Activated CD8-positive, alpha-beta memory T cell treated with anti-CD3 and anti-CD28 coated beads, Interleukin-2, amount 50 U/mL, for 24 hours (primary cell): ENCODE data around the gene RNF128.
"Not testable (repeated sequence)": the region's sequence is repeated elsewhere in the genome, so short reads cannot be mapped to it uniquely, and the experiment has no call there.

Source experiments
- DNase-seq: peaks from one replicate; pipeline ENCODE4 v3.0.0-alpha.2; 2020; ENCODE audit errors: extremely low read depth

The RNF128 gene

DNA sequence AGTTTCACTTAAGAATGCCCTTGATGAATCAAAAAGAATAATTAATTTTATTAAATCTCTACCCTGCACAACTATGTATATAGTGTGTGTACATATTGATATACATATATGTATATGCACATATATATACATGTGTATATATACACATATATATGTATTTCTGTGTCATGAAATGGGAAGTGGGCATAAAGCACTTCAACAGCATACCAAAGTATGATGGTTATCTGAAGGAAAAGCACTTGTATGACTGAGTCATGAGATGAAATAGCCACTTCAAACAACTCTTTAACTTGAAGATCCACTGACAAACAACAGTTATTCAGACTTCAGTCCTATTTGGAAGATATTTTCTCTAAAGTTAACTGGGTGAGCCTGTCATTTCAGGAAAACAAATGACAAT is 16.3 kb downstream of the RNF128 start:
- DNase-seq, result no peak

DNA sequence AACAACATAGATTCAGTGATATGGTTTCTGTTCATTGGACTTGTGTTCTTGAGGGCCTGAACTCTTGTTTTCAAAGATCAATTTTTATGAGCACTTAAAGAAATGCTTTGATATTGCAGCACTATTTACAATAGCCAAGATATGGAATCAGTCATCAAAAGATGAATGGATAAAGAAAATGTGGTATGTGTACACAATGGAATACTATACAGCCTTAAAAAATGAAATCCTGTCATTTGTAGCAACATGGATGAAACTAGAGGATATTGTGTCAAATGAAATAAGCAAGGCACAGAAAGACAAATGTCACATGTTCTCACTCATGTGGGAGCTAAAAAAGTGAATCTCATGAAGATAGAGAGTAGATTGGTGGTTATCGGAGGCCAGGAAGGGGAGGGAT is 21.9 kb downstream of the RNF128 start:
- DNase-seq, result no peak

- DNase-seq, result no peak
Observed at GRCh38 chrX:106751407-106751806, 24.9 kb downstream of the RNF128 start.

GRCh38 chrX:106752101-106752678 is 25.7 kb downstream of the RNF128 start:
- DNase-seq, result no peak

GRCh38 chrX:106769288-106769687 is 42.8 kb downstream of the RNF128 start:
- not testable (repeated sequence) for DNase-seq

DNA sequence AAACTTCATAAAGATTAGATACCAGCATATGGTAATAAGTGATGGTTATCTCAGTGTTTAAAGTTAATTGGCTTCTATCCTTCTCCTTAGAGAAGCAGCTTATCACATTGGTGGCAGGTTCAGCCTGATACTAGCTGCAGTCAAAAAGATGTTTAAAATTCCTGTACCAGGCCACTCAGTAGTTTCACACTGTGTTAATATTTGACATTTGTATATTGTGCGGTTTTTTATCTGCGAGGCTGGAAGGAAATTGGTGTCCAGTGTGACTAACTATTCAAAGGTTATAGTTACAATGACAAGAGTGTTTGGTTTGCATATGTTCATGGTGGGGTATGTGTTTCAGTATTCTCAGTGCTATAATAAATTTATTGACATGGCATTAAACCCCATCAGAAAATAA is 48.5 kb downstream of the RNF128 start:
- no peak for DNase-seq

DNA sequence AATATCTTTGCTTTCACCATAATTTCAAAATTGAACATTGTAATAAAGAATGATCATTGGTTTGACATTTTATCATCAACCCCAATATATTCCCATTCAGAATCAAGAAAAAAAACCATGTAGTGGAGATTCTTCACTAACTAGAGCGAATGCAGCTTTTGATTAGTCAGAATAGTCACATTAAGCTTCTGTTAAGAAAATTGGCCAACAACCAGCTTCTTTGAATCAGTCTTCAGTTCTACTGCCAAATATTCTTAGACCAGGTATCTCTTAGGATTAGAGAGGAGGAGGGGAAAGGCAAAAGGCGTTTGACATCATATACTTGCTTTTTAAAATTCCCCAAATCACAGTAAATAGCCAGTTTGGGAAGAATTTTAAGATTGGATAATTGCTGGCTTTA is 53.8 kb downstream of the RNF128 start:
- DNase-seq, result no peak

DNA sequence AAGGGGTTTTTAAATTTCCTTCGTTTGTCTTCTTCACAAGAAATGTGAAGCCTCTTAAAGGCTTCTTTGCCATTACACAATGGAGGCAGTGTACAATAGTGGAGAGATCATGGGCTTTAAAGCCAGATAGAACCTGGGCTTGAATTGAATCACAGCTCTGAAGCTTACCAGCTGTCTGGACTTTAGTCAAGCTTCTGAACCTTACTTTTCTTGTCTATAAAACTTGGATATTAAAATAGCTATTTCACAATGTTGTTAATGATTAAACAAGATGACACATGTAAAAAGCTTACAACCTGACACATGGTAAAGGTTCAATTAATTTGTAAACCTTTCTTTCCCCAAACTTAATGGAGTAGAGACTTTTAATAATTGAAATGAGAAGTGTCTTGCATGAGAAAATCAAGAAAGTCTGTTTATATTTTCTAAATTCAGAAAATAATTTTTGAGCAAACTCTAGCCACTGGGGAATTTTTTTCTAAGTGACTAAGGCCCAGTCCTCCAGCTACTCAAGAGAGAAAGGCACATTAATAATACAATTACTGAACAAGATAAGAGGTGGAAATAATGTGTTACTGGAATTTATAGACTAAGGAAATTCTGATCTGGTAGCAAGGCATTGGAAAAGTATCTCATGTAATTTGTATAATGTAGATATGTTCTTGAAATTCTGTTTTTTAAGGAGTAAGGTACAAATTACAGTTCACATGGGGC is 54.3 kb downstream of the RNF128 start:
- no peak for DNase-seq

- DNase-seq, result no peak
Observed at GRCh38 chrX:106783716-106784115, 57.2 kb downstream of the RNF128 start.

DNA sequence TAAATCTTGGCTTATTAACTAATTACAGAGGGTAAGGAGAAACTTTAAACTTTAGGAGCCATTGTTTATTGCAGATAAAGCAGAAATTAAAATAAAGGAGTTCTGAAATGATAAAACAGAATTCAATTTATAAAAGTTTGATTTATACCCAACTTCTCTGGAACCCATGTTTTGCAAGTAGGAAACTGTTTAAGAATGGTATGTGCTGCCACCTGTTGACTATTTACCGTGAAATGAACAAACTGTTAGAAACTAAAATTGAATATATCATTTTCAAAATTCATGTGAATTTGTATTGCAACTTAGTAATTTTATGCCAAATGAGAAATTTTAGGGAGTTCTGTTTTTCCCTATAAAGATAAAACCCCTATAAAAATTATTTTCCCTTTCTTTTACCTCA is 65.0 kb downstream of the RNF128 start:
- no peak for DNase-seq

DNA sequence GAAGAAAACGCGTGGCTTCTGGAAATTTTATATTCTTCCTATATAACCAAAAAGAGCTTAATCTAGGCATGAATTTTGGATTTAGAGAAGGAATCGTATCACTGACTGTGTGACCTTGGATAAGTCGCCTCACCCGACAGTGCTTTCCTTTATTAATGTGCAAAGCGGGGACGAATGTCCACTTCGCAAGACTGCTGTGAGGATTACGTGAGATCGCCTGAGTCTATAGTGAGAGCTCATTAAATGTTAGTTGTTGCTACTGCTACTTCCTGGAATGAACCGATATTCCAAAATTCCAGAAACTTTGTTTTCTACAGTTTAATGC is 75.5 kb downstream of the RNF128 start:
- DNase-seq, result no peak

- no peak for DNase-seq
Observed at GRCh38 chrX:106802388-106803275, 76.1 kb downstream of the RNF128 start, which contains the start of gene TBC1D8B. Gene TBC1D8B, plus strand, starts transcription at chrX:106802673. Its CDS starts 181 bp downstream, at chrX:106802854.

GRCh38 chrX:106811131-106811910 is 84.8 kb downstream of the RNF128 start:
- DNase-seq, result no peak

- DNase-seq, result not testable (repeated sequence)
Observed at GRCh38 chrX:106812930-106813329, 86.4 kb downstream of the RNF128 start.

- not testable (repeated sequence) for DNase-seq
Observed at GRCh38 chrX:106814093-106814492, 87.6 kb downstream of the RNF128 start.
